ENCODE results near the gene NSUN6. TPM values are rescaled to one million over a fixed set of nuclear protein-coding genes. Genes with fewer than 3 reads are reported as not detected.

The NSUN6 gene
- polyA plus RNA-seq, 1 of the 3 experiments (the other 2 are of a cell fraction), result 5.3 TPM

GRCh38 chr10:18699849-18700840 is 48.8 kb upstream of the NSUN6 start:
- H3K27me3 ChIP-seq (ENCODE audit: insufficient read depth), result no peaks in the 10 kb centered on the region; the same call in 1 of the 2 replicates
- H3K36me3 ChIP-seq (replicated peaks in 1 of 2; ENCODE audit: control insufficient read depth in 1 of 2, insufficient read depth in 2 of 2, low read length in 1 of 2), result no peaks in the 10 kb centered on the region
- TF ChIP-seq FOXM1 (IDR thresholded peaks at IDR 0.05; ENCODE audit: low read depth), result no peak
- TF ChIP-seq, protein P1, sequence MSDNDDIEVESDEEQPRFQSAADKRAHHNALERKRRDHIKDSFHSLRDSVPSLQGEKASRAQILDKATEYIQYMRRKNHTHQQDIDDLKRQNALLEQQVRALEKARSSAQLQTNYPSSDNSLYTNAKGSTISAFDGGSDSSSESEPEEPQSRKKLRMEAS (IDR thresholded peaks at IDR 0.05; ENCODE audit: low read depth), result no peak
- TF ChIP-seq RAD21 (IDR thresholded peaks at IDR 0.05; ENCODE audit: low read length), result no peak
- TF ChIP-seq RCOR1 (IDR thresholded peaks at IDR 0.05; ENCODE audit: low read length), result no peak
- no peak for TF ChIP-seq TCF12 (IDR thresholded peaks at IDR 0.05)
- no peak for TF ChIP-seq EZH2phosphoT487 (IDR thresholded peaks at IDR 0.05; ENCODE audit: borderline replicate concordance, low read depth)
- TF ChIP-seq CHD2 (IDR thresholded peaks at IDR 0.05; ENCODE audit: low read length, partially characterized antibody), result no peak
- TF ChIP-seq, protein P2, sequence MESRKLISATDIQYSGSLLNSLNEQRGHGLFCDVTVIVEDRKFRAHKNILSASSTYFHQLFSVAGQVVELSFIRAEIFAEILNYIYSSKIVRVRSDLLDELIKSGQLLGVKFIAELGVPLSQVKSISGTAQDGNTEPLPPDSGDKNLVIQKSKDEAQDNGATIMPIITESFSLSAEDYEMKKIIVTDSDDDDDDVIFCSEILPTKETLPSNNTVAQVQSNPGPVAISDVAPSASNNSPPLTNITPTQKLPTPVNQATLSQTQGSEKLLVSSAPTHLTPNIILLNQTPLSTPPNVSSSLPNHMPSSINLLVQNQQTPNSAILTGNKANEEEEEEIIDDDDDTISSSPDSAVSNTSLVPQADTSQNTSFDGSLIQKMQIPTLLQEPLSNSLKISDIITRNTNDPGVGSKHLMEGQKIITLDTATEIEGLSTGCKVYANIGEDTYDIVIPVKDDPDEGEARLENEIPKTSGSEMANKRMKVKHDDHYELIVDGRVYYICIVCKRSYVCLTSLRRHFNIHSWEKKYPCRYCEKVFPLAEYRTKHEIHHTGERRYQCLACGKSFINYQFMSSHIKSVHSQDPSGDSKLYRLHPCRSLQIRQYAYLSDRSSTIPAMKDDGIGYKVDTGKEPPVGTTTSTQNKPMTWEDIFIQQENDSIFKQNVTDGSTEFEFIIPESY (IDR thresholded peaks at IDR 0.05; ENCODE audit: borderline replicate concordance, low read depth), result no peak
- no peak for TF ChIP-seq MXI1 (IDR thresholded peaks at IDR 0.05; ENCODE audit: low read depth, low read length)
- no peak for TF ChIP-seq RXRA (IDR thresholded peaks at IDR 0.05; ENCODE audit: borderline replicate concordance, low read depth)
- TF ChIP-seq TAF1 (IDR thresholded peaks at IDR 0.05; ENCODE audit: borderline replicate concordance, low read depth, low read length), result no peak
- no peak for TF ChIP-seq IRF3 (IDR thresholded peaks at IDR 0.05; ENCODE audit: low read depth, low read length)
- TF ChIP-seq MEF2A (IDR thresholded peaks at IDR 0.05; ENCODE audit: borderline replicate concordance, low read depth), result no peak
- no peak for TF ChIP-seq POLR2AphosphoS5 (IDR thresholded peaks at IDR 0.05; ENCODE audit: low read depth, low read length)
- no peak for TF ChIP-seq GABPA (IDR thresholded peaks at IDR 0.05; ENCODE audit: low read depth)
- no peaks in the 10 kb centered on the region for H3K4me1 ChIP-seq (ENCODE audit: control insufficient read depth in 1 of 2, insufficient read depth in 2 of 2, low read depth in 1 of 2, low read length in 1 of 2)
- H3K27ac ChIP-seq (ENCODE audit: low read depth in 2 of 2, low read length in 1 of 2), result no peak overlapping the region
- no peak overlapping the region for H2AFZ ChIP-seq (ENCODE audit: low read depth)
- no peak overlapping the region for H3K4me2 ChIP-seq
- H4K20me1 ChIP-seq (ENCODE audit: insufficient read depth), result no peaks in the 10 kb centered on the region
- ChIA-PET POLR2A (no interaction called here), CTCF (interaction anchor here (1.8 kb wide), 1 partner anchor 10 kb away, joined by 6 read pairs; no protein-coding TSS in a partner anchor)
- H3K9ac ChIP-seq, result no peak overlapping the region
- no peaks in the 10 kb centered on the region for H3K9me2 ChIP-seq
- no peaks in the 10 kb centered on the region for H3F3A ChIP-seq (replicated peaks; ENCODE audit: insufficient read depth)
- no peak overlapping the region for H3K4me3 ChIP-seq (ENCODE audit: low read depth in 2 of 2, low read length in 1 of 2)
- H3K79me2 ChIP-seq (ENCODE audit: insufficient read depth), result no peaks in the 10 kb centered on the region
- 35% methylated on average over 6 of the region's 6 CpGs for WGBS (ENCODE audit: low lambda C conversion rate)
- DNase-seq, result no peak
- H3K9me3 ChIP-seq, result no peaks in the 10 kb centered on the region

Data from SK-N-SH (cell line).